ENCODE measurements around the gene COLEC12. TPM values are rescaled to one million over a fixed set of nuclear protein-coding genes. Genes with fewer than 3 reads are reported as not detected.

Gene COLEC12
- total RNA-seq, 3 donors from 2014 or later (not counting 1 experiment from before 2014, with no cell fraction given), result not detected

- no peaks in the 10 kb centered on the region for H3K27me3 ChIP-seq (ENCODE audit: control insufficient read depth, insufficient read depth, low read length)
- TF ChIP-seq CTCF (IDR thresholded peaks at IDR 0.05), result no peak
- H3K27ac ChIP-seq (ENCODE audit: low read length), result no peak overlapping the region
- H3K36me3 ChIP-seq (ENCODE audit: control insufficient read depth, insufficient read depth, low read length), result no peaks in the 10 kb centered on the region
- ATAC-seq (no peak), DNase-seq (no peak)
- H3K9me3 ChIP-seq (ENCODE audit: control insufficient read depth, insufficient read depth, low read length), result no peaks in the 10 kb centered on the region
- H3K4me1 Mint-ChIP-seq, result no peaks in the 10 kb centered on the region
- no peaks in the 10 kb centered on the region for H3K4me1 ChIP-seq (ENCODE audit: control insufficient read depth, insufficient read depth, low read length)
- H3K27me3 Mint-ChIP-seq (ENCODE audit: low read depth in 2 of 2), result peaks cover 16 to 35% of the 10 kb centered on the region in 2 donors
- H3K4me3 ChIP-seq (ENCODE audit: low read length), result no peak overlapping the region
- 71% methylated on average over 5 of the region's 6 CpGs for WGBS (ENCODE audit: insufficient coverage)
- no peaks in the 10 kb centered on the region for H3K36me3 Mint-ChIP-seq
- intact Hi-C loops (cut with micrococcal nuclease), result no loop called here
- H3K9me3 Mint-ChIP-seq, result no peaks in the 10 kb centered on the region
- no peak overlapping the region for H3K4me3 Mint-ChIP-seq
- H3K27ac Mint-ChIP-seq, result no peak overlapping the region
Observed at GRCh38 chr18:285817-286216, 214.7 kb downstream of the COLEC12 start.

- no peaks in the 10 kb centered on the region for H3K4me1 Mint-ChIP-seq
- H3K27me3 Mint-ChIP-seq (ENCODE audit: low read depth in 2 of 2), result peaks cover 10 to 18% of the 10 kb centered on the region in 2 donors
- ATAC-seq (no peak), DNase-seq (no peak)
- no peak for TF ChIP-seq CTCF (IDR thresholded peaks at IDR 0.05)
- no peak overlapping the region for H3K27ac Mint-ChIP-seq
- peaks cover 4% of the 10 kb centered on the region for H3K9me3 ChIP-seq (ENCODE audit: control insufficient read depth, insufficient read depth, low read length)
- H3K36me3 ChIP-seq (ENCODE audit: control insufficient read depth, insufficient read depth, low read length), result no peaks in the 10 kb centered on the region
- no peaks in the 10 kb centered on the region for H3K4me1 ChIP-seq (ENCODE audit: control insufficient read depth, insufficient read depth, low read length)
- 86% methylated on average over 2 of the region's 2 CpGs for WGBS (ENCODE audit: insufficient coverage)
- H3K27me3 ChIP-seq (ENCODE audit: control insufficient read depth, insufficient read depth, low read length), result no peaks in the 10 kb centered on the region
- no peak overlapping the region for H3K27ac ChIP-seq (ENCODE audit: low read length)
- no peak overlapping the region for H3K4me3 ChIP-seq (ENCODE audit: low read length)
- intact Hi-C loops (cut with micrococcal nuclease), result no loop called here
- H3K9me3 Mint-ChIP-seq, result no peaks in the 10 kb centered on the region
- H3K36me3 Mint-ChIP-seq, result no peaks in the 10 kb centered on the region
- no peak overlapping the region for H3K4me3 Mint-ChIP-seq
Observed at GRCh38 chr18:275486-275885, 225.0 kb downstream of the COLEC12 start.

GRCh38 chr18:274313-274712 lies 226.2 kb downstream of the COLEC12 start:
- WGBS (ENCODE audit: insufficient coverage), result 86% methylated on average over 7 of the region's 8 CpGs
- intact Hi-C loops (cut with micrococcal nuclease), result no loop called here
- H3K27ac ChIP-seq (ENCODE audit: low read length), result no peak overlapping the region

More at GRCh38 chr18:274313-274712, 226.2 kb downstream of the COLEC12 start:
- Histone ChIP-seq H3K36me3 (ENCODE audit: control insufficient read depth, insufficient read depth, low read length) (no peaks in the 10 kb centered on the region), H3K9me3 (ENCODE audit: control insufficient read depth, insufficient read depth, low read length) (peaks cover 4% of the 10 kb centered on the region), H3K27me3 (ENCODE audit: control insufficient read depth, insufficient read depth, low read length) (no peaks in the 10 kb centered on the region), H3K4me3 (ENCODE audit: low read length) (no peak overlapping the region), H3K4me1 (ENCODE audit: control insufficient read depth, insufficient read depth, low read length) (no peaks in the 10 kb centered on the region)
- H3K4me3 Mint-ChIP-seq, result no peak overlapping the region
- no peaks in the 10 kb centered on the region for H3K36me3 Mint-ChIP-seq
- ATAC-seq, result no peak
- DNase-seq, result no peak
- TF ChIP-seq CTCF (IDR thresholded peaks at IDR 0.05), result no peak
- H3K27me3 Mint-ChIP-seq (ENCODE audit: low read depth in 2 of 2), result peaks cover 10 to 13% of the 10 kb centered on the region in 2 donors
- no peaks in the 10 kb centered on the region for H3K4me1 Mint-ChIP-seq
- no peak overlapping the region for H3K27ac Mint-ChIP-seq
- no peaks in the 10 kb centered on the region for H3K9me3 Mint-ChIP-seq
